HG03565 (cell line): ENCODE measurements around the gene WFDC5.
"Not testable (repeated sequence)": the region's sequence is repeated elsewhere in the genome, so short reads cannot be mapped to it uniquely, and the experiment has no call there.

ENCODE experiments used
- ATAC-seq: cut with Tn5 transposase; IDR thresholded peaks from one replicate; pipeline ENCODE4 v1.9.1; 2021; ENCODE audit warnings: mild to moderate bottlenecking, moderate library complexity; ENCODE audit not compliant: unreplicated experiment

WFDC5 gene

DNA sequence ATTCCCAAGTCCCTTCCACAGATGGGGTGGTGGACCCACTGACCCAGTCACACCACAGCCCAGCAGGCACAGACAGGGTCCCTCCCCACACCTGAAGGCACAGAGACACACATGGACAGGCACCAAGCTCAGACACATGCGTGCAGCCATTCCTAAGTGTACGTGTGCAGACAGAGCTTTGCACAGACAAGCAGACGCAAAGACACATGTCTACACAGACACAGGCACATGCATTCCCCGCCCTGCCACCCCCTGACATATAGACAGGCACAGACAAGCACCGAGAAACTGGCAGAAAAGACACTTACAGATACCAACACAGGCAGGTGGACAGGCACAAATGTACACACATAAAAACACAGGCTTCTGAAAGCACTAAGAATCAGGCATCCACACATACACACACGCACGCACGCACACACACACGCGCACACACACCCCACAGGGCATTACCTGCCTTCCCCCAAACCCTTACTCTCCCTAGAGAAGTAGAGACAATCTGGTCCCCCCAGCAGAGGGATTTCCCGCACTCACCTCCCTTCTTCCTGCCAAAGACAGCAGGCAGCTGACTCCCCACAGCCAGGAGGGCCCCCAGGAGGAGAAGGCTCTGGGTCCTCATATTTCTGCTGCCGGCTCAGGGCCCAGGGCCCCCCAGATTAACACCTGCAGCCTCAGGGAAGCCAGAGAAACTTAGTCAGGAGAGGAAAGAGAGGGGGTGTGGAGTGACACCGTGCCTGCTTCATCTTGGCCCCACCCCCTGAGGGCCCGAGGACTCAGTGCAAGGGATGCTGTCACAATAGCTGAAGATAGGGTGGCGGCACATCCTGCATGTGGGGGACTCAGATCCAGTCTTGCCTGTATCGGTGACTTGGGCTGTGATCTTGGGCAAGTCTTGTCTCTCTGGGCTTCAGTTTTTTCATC is at the start of gene WFDC5:
TSS of gene WFDC5 (minus strand) at position 710 of the 921 bp plus-strand sequence. CDS start at position 619, 91 bp downstream.
- ATAC-seq = no peak

DNA sequence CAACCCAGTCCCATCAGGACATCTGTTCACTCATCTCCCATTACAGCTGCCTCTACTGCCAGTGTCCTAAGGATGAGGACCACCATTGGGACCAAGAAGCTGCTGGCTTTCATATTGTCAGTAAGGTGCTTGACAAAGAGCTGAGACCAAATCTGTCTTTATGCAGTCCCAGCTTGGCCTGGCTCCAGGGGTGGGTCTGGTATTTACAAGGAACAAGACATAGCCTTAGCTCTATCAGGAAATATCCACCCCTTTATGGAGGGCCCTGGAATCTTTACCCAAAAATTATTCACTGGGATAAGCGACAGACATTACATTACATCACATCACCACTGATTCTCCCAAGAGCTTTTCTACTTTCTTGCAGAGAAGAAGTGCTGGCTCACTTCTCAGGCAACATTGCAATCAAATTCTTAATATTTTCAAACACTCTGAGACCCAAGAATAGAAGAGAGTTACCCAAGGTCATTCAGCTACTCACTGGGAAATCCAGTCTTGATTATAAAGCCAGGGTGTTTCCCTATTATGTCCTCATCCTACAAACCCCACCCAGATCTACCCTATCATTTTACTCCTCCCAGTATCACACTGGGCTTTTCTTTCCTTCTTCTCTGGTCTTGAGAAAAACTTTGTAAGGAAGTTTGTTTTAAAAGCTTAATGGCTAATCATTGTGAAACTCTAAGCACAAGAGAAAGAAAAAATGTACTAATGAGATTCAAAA is 48.3 kb upstream of the WFDC5 start:
- no peak for ATAC-seq

- ATAC-seq = no peak
Measured at GRCh38 chr20:45157962-45158361, 43.0 kb upstream of the WFDC5 start.

- ATAC-seq = no peak
Measured at GRCh38 chr20:45156713-45157112, 41.7 kb upstream of the WFDC5 start.

GRCh38 chr20:45154794-45155193 is 39.8 kb upstream of the WFDC5 start:
- not testable (repeated sequence) for ATAC-seq

DNA sequence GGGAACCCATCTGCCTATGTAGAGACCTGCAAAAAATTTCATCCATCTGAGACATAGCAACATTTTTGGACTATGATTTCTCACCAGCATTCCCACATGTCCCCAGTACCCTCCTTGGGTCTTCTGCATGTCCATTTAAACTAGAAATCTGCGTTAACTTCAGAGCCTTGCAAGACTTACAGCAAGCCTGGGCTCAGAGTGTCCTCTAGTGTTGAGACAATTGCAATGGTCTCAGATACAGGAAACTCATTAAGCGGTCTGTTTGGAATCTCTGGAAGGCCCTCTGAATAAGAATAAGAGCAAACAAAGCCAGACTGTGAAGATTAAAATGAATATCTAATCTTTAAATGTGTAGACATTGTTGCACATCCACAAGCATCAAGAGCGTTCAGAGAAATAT is 39.2 kb upstream of the WFDC5 start:
- no peak for ATAC-seq

- ATAC-seq = no peak
Measured at GRCh38 chr20:45153752-45154151, 38.8 kb upstream of the WFDC5 start.

GRCh38 chr20:45153147-45153546 is 38.2 kb upstream of the WFDC5 start:
- ATAC-seq = no peak

DNA sequence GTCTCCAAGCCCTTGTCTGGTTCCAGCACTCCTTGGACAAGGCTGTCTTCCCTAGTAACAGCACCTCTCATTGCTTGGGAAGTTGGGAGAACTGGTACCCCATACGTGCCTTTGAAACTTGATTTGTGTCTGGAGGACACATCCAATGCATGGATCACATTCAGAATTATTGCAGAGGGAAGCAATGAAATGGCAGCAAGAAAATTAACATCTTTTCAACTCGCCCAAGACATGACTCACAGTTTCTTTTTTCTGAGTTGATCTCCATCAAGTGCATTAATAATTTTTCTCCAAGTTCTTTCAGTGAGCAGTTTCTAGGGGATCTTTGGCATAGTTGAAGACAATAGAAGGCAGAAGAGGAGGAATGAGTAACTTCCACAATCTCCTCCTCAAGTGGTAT is 37.4 kb upstream of the WFDC5 start:
- ATAC-seq = no peak

DNA sequence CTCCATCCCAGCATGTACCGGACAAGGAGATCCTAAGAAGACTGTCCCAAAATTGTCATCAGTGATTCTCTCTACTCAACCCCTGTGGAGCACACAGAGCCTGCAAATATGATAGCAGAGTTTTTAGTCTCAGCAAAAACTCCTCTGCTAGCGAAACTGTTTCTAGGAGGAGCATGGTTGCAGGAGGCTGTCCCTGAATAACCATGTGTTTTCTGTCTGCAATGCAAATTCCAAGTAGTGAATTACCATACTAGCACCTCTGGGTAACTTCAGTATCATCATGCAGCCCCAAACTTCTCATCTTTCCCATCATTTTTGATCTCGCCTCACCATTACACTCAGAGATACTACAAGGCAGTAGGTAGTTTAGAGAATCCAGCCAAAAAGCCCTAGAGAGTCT is 34.1 kb upstream of the WFDC5 start:
- ATAC-seq = no peak

GRCh38 chr20:45140836-45141235 is 25.9 kb upstream of the WFDC5 start:
- no peak for ATAC-seq

- not testable (repeated sequence) for ATAC-seq
Measured at GRCh38 chr20:45139733-45140375, 24.9 kb upstream of the WFDC5 start.

GRCh38 chr20:45138561-45139300 is 23.8 kb upstream of the WFDC5 start:
- ATAC-seq = no peak

GRCh38 chr20:45136911-45137310 is 21.9 kb upstream of the WFDC5 start:
- no peak for ATAC-seq

DNA sequence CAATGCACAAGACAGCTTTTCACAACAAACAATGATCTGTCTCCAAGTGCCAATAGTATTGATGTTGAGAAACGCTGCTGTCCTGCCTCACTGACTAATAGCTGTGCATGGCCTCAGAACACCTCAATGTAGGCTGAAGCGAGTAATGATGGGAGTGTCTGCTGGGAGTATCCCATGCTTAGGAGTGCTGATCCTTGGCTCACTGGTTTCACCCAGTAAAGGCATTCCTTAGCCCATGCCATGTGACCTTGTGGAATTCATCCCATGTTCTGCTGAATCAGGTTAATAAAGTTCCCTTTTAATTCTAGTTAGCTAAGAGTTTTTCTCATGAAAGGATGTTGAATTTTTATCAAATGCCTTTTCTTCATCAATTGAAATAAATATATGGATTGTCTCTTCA is 13.1 kb upstream of the WFDC5 start:
- ATAC-seq = no peak

DNA sequence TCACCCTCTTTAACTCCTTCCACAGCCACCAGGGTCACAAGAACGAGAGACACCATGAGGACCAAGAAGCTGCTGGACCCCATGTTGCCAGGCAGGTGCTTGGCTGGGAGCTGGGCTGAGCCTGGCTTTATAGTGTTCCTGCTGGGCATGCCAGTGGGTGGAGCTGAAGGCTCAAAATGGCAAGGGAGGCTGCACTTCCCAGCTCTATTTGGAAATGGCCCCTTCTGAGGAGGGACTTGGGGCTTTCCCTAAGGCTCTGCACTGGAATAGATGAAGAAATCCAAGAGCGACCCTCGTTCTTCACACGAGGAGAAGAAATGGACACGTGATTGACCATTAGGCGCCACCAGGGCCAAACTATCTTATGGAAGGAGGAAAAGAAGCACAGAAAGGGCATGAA is 9.4 kb upstream of the WFDC5 start, which contains the start of gene WFDC12:
TSS of gene WFDC12 (minus strand) at position 101 of the 400 bp plus-strand sequence. CDS start at position 83, 18 bp downstream.
- no peak for ATAC-seq

GRCh38 chr20:45121388-45121787 is 6.4 kb upstream of the WFDC5 start:
- no peak for ATAC-seq

GRCh38 chr20:45119556-45120266 is 4.7 kb upstream of the WFDC5 start:
- ATAC-seq = no peak

DNA sequence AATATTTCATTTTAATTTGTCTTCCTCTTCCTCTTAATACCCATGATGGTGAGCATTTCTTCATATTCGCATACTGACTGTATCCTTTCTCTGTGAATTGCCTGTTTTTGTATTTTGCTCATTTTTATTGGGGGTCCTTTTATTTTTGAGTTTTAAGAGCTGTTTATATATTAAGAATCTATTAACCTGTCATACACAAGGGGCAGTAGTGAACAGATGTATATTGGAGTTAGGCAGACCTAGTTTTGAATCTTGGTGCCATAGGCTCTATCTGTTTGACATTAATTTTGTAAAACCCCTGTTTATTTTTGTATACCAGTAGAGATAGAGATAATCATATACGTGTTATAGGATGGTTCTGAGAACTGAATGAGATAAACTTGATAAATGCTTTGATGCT is 3.1 kb upstream of the WFDC5 start:
- ATAC-seq = no peak

- no peak for ATAC-seq
Measured at GRCh38 chr20:45117581-45117980, 2.6 kb upstream of the WFDC5 start.
